Esophagus squamous epithelium (tissue), 5 donors: Measurements from ENCODE around the gene UGT2B7. TPM values are rescaled to one million over a fixed set of nuclear protein-coding genes. Genes with fewer than 3 reads are reported as not detected.

Experiments
- DNase-seq: peaks from one replicate; lab custom pipeline; 2025; lab: John Stamatoyannopoulos, UW
- H3K27ac ChIP-seq, 4 donors: fragments of 200-600 bp; sonication (generic); one replicate each; pipeline ENCODE4 v1.5.1; 2016 to 2019; ENCODE audit warnings: mild to moderate bottlenecking in 1 of 4
- H3K27me3 ChIP-seq, 4 donors: fragments of 200-600 bp; sonication (generic); 1 replicate in 3 of 4; 2 replicates in 1 of 4; pipeline versions ENCODE4 v1.5.1 to v1.6.0; 2017 to 2021; ENCODE audit warnings: antibody characterized with exemption in 1 of 4
- H3K36me3 ChIP-seq, 3 donors: fragments of 200-600 bp; sonication (generic); one replicate each; pipeline ENCODE4 v1.5.1; 2016 to 2019
- H3K4me1 ChIP-seq, 3 donors: fragments of 200-600 bp; sonication (generic); one replicate each; pipeline ENCODE4 v1.5.1; 2017 to 2019
- H3K4me3 ChIP-seq, 4 donors: fragments of 200-600 bp; sonication (generic); 1 replicate in 3 of 4; 2 replicates in 1 of 4; pipeline ENCODE4 v1.5.1; 2016 to 2019; ENCODE audit warnings: mild to moderate bottlenecking in 2 of 4, moderate library complexity in 1 of 4
- H3K9me3 ChIP-seq, 3 donors: fragments of 200-600 bp; sonication (generic); one replicate each; pipeline ENCODE4 v1.5.1; 2016 to 2019
- CTCF ChIP-seq, 6 experiments: fragments of 450-650 bp in 4 of 6; fragments of 200-600 bp in 2 of 6; sonication (generic) in 2 of 6; IDR thresholded peaks; one replicate each; pipeline ENCODE4 v1.5.1; 2016 to 2019; ENCODE audit warnings: antibody characterized with exemption in 6 of 6, mild to moderate bottlenecking in 4 of 6, moderate library complexity in 4 of 6
- POLR2A ChIP-seq, 4 donors: fragments of 450-650 bp; IDR thresholded peaks; one replicate each; pipeline ENCODE4 v1.6.1; 2017; ENCODE audit warnings: antibody characterized with exemption in 4 of 4, mild to moderate bottlenecking in 4 of 4, moderate library complexity in 3 of 4
- WGBS, 2 donors: methylation state at CpG; one replicate each; pipeline ENCODE4 v1.1.5; 2018; 5-methylcytosine and 5-hydroxymethylcytosine counted together
- intact Hi-C: fragments of 100-400 bp; cut with DNase I; formaldehyde crosslinking; loops from one replicate; pipeline ENCODE4 v1.15.0; 2022
- total RNA-seq, 4 donors: library from RNA; depleted of rRNA; stranded (reverse); fragments of >200 nt; gene quantifications; one replicate each; pipeline ENCODE4 v1.1.0, GENCODE V29; 2016
- donor health status: DM: yes; HTN: yes; CAD: no.

UGT2B7 gene
- total RNA-seq, 4 donors from 2014 or later, result not detected

GRCh38 chr4:69070590-69070989 lies 25.7 kb upstream of the UGT2B7 start:
- intact Hi-C loops, result no loop called here
- Histone ChIP-seq H3K4me3 (no peak overlapping the region), H3K27me3 (no peaks in the 10 kb centered on the region), H3K27ac (no peak overlapping the region), H3K36me3 (no peaks in the 10 kb centered on the region), H3K9me3 (no peaks in the 10 kb centered on the region), H3K4me1 (no peaks in the 10 kb centered on the region)
- 66 to 70% methylated on average over 2 of the region's 2 CpGs for WGBS, 2 donors
- TF ChIP-seq POLR2A (IDR thresholded peaks at IDR 0.05), result no peak
- no peak for TF ChIP-seq CTCF (IDR thresholded peaks at IDR 0.05)
- no peak for DNase-seq

GRCh38 chr4:69071286-69071685 lies 25.0 kb upstream of the UGT2B7 start:
- no peak overlapping the region for H3K4me3 ChIP-seq
- WGBS, 2 donors, result 80 to 86% methylated on average over 1 of the region's 1 CpG
- no peaks in the 10 kb centered on the region for H3K9me3 ChIP-seq
- H3K4me1 ChIP-seq, result no peaks in the 10 kb centered on the region
- TF ChIP-seq POLR2A (IDR thresholded peaks at IDR 0.05) (no peak), CTCF (IDR thresholded peaks at IDR 0.05) (no peak)
- intact Hi-C loops, result no loop called here
- no peak for DNase-seq
- H3K27ac ChIP-seq, result no peak overlapping the region
- no peaks in the 10 kb centered on the region for H3K36me3 ChIP-seq
- no peaks in the 10 kb centered on the region for H3K27me3 ChIP-seq

GRCh38 chr4:69073375-69073774 lies 22.9 kb upstream of the UGT2B7 start:
- H3K27ac ChIP-seq, result no peak overlapping the region
- no peaks in the 10 kb centered on the region for H3K9me3 ChIP-seq
- no peak for DNase-seq
- no peaks in the 10 kb centered on the region for H3K4me1 ChIP-seq
- 71 to 78% methylated on average over 1 of the region's 1 CpG for WGBS, 2 donors
- H3K4me3 ChIP-seq, result no peak overlapping the region
- no peak for TF ChIP-seq POLR2A (IDR thresholded peaks at IDR 0.05)
- no peak for TF ChIP-seq CTCF (IDR thresholded peaks at IDR 0.05)
- H3K27me3 ChIP-seq, result no peaks in the 10 kb centered on the region
- no peaks in the 10 kb centered on the region for H3K36me3 ChIP-seq
- intact Hi-C loops, result no loop called here

GRCh38 chr4:69075061-69075792 lies 21.0 kb upstream of the UGT2B7 start:
- DNase-seq, result no peak
- Histone ChIP-seq H3K9me3 (no peaks in the 10 kb centered on the region), H3K36me3 (no peaks in the 10 kb centered on the region), H3K4me1 (no peaks in the 10 kb centered on the region), H3K27ac (no peak overlapping the region), H3K27me3 (no peaks in the 10 kb centered on the region), H3K4me3 (no peak overlapping the region)
- TF ChIP-seq CTCF (IDR thresholded peaks at IDR 0.05), result no peak
- no peak for TF ChIP-seq POLR2A (IDR thresholded peaks at IDR 0.05)
- intact Hi-C loops, result no loop called here
- WGBS, 2 donors, result 49 to 57% methylated on average over 4 of the region's 4 CpGs

- WGBS, 2 donors, result 78 to 86% methylated on average over 2 of the region's 2 CpGs
- Histone ChIP-seq H3K4me1 (no peaks in the 10 kb centered on the region), H3K36me3 (no peaks in the 10 kb centered on the region), H3K9me3 (no peaks in the 10 kb centered on the region), H3K27me3 (no peaks in the 10 kb centered on the region), H3K4me3 (no peak overlapping the region), H3K27ac (no peak overlapping the region)
- intact Hi-C loops, result no loop called here
- TF ChIP-seq POLR2A (IDR thresholded peaks at IDR 0.05) (no peak), CTCF (IDR thresholded peaks at IDR 0.05) (no peak)
- DNase-seq, result no peak
These were observed 17.4 kb upstream of the UGT2B7 start for GRCh38 chr4:69078852-69079251.
